Brain microvascular endothelial cell (primary cell): ENCODE data around the gene OTOG.

Source experiments
- DNase-seq: peaks from one replicate; pipeline ENCODE4 v3.0.0-alpha.2; 2020
- H3K27ac ChIP-seq: fragments of 250-450 bp; sonication (Bioruptor Pico); 2 replicates; pipeline ENCODE4 v1.5.1; 2020; ENCODE audit warnings: mild to moderate bottlenecking, moderate library complexity
- H3K27me3 ChIP-seq: fragments of 250-450 bp; sonication (Bioruptor Pico); replicated peaks from 2 replicates; pipeline ENCODE4 v1.5.1; 2020; ENCODE audit warnings: mild to moderate bottlenecking
- H3K36me3 ChIP-seq: fragments of 250-450 bp; sonication (Bioruptor Pico); replicated peaks from 2 replicates; pipeline ENCODE4 v1.5.1; 2020; ENCODE audit warnings: mild to moderate bottlenecking
- H3K4me3 ChIP-seq: 2 replicates; pipeline ENCODE4 v1.5.1; 2011; ENCODE audit warnings: low read depth, mild to moderate bottlenecking, control low read depth, low read length, moderate library complexity
- in situ Hi-C: cut with HindIII; loops from 2 replicates; pipeline ENCODE4 v1.10.0; 2017; ENCODE audit warnings: low sequenced_read_pairs, low pct_ligation_motif_present
- TF ChIP-seq, protein P1 (sequence below): IDR thresholded peaks from 2 replicates; pipeline ENCODE4 v1.5.1; 2011; ENCODE audit warnings: low read depth, mild to moderate bottlenecking, moderate library complexity, low read length, control low read depth, inconsistent platforms; ENCODE audit errors: missing control alignments

The OTOG gene

DNA sequence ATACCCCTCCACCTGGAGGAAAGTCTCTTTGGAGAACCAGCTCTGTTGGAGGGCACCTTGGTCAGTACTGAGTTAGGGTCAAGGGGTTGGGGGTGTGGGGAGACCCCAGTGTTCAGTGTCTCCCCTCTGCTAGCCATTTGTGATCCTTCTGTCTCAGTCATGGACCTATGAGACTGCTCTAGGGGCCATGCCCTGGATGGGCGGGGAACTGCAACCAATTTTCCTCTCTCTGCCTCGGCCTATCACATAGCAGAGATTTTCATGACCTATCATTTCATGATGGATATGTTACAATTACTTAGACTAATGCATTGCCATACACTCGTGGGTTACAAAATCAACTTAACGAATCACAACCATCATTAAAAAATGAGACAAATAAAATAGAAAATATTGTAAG lies 7.4 kb downstream of the OTOG start:
- no peak for DNase-seq
- Histone ChIP-seq H3K27me3 (no peaks in the 10 kb centered on the region), H3K4me3 (no peak overlapping the region), H3K27ac (no peak overlapping the region), H3K36me3 (no peaks in the 10 kb centered on the region)
- in situ Hi-C loops, result no loop called here
- TF ChIP-seq, protein P1, sequence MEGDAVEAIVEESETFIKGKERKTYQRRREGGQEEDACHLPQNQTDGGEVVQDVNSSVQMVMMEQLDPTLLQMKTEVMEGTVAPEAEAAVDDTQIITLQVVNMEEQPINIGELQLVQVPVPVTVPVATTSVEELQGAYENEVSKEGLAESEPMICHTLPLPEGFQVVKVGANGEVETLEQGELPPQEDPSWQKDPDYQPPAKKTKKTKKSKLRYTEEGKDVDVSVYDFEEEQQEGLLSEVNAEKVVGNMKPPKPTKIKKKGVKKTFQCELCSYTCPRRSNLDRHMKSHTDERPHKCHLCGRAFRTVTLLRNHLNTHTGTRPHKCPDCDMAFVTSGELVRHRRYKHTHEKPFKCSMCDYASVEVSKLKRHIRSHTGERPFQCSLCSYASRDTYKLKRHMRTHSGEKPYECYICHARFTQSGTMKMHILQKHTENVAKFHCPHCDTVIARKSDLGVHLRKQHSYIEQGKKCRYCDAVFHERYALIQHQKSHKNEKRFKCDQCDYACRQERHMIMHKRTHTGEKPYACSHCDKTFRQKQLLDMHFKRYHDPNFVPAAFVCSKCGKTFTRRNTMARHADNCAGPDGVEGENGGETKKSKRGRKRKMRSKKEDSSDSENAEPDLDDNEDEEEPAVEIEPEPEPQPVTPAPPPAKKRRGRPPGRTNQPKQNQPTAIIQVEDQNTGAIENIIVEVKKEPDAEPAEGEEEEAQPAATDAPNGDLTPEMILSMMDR, result no peak

DNA sequence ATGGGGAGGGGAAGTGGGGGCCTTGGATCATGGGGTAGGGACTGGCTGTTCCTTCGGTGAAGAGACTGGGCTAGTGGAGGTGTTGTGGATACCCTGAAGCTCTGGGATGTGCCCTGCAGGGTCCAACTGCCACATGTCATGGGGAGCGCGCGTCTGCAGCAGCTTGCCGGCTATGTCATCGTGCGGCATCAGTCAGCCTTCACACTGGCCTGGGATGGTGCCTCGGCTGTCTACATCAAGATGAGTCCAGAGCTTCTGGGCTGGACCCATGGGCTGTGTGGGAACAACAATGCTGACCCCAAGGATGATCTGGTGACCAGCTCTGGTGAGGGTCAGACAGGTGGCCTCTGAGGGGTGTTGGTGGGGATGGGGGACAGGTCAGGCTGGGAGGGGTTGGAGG lies 9.9 kb downstream of the OTOG start:
- DNase-seq, result no peak
- H3K4me3 ChIP-seq, result no peak overlapping the region
- H3K27ac ChIP-seq, result no peak overlapping the region
- in situ Hi-C loops, result no loop called here
- TF ChIP-seq, protein P1, result no peak
- H3K36me3 ChIP-seq, result no peaks in the 10 kb centered on the region
- H3K27me3 ChIP-seq, result no peaks in the 10 kb centered on the region

DNA sequence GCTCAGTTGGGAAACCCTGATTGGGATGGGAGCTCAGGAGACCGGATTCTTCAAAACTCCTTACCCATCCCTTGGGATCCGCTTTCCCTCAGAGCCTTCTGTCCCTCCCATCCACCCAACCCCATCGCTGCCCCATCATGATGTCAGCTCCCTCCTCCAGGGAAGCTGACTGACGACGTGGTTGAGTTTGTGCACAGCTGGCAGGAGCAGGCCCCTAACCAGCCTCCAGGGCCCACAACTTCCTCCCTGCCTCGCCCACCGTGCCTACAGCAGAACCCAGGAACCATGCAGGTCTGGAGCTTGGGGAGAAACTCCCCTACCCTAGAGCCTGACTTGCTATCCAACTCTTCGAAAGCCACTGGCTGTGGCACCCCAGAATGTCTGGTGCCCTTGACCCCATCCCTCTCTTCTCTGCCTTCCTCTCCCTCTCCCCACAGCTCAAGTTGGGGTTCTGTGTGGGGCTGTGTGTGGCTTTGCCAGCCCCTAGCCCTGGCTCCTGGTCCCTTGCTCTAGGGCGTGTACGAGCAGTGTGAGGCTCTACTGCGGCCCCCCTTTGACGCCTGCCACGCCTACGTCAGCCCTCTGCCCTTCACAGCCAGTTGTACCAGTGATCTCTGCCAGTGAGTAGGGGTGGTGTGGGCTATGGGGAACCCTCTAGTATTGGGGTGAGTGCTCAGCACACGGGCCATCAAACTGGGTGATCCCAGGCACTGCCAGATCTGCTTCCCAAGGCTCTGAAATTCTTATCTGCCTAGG lies 11.1 kb downstream of the OTOG start:
- H3K27me3 ChIP-seq, result no peaks in the 10 kb centered on the region
- in situ Hi-C loops, result no loop called here
- H3K4me3 ChIP-seq, result no peak overlapping the region
- TF ChIP-seq, protein P1, result no peak
- H3K27ac ChIP-seq, result no peak overlapping the region
- H3K36me3 ChIP-seq, result no peaks in the 10 kb centered on the region
- no peak for DNase-seq

DNA sequence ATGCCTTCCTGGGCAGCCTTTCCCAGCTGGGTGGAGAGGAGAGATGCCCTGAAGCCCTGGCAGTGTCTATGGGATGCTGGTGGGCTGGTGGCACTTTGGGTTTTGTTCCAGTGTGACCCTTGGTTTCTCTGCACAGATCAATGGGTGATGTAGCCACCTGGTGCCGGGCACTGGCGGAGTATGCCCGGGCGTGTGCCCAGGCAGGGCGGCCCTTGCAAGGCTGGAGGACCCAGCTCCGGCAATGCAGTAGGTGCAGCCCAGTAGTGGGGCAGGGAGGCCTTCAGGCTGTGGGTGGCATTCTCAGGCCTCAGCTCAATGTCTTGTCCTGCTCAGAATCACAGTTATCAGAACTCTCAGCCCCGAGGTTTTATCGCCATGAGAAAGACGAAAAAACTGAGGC lies 11.9 kb downstream of the OTOG start:
- in situ Hi-C loops, result no loop called here
- H3K4me3 ChIP-seq, result no peak overlapping the region
- no peak overlapping the region for H3K27ac ChIP-seq
- TF ChIP-seq, protein P1, result no peak
- DNase-seq, result no peak
- H3K27me3 ChIP-seq, result no peaks in the 10 kb centered on the region
- H3K36me3 ChIP-seq, result no peaks in the 10 kb centered on the region

DNA sequence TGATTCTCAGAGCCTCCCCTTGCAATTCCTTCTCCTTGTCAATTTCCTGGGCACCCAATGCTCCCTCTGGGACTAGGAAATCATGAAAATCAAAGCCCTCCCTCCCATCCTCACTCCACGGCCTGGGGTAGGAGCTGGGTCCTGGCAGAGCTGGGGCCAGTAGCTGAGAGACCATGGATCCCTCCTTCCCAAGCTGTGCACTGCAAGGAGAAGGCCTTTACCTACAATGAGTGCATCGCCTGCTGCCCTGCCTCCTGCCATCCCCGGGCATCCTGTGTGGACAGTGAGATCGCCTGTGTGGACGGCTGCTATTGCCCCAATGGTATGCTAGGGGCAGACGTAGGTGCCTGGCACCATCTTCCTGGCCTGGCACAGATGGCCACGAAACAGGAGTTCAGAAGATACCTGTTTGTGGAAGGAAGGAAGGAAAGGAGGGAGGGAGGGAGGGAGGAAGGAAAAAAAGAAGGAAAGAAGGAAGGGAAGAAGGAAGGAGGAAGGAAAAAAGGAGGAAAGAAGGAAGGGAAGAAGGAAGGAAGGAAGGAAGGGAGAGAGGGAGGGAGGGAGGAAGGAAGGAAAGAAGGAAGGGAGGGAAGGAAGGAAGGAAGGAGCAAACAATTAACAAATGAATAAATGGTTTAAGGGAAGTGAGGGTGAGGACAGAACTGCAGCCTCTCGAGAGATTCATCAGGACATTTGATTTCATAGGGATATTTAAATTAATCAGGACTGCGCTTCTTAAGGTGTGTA lies 12.5 kb downstream of the OTOG start:
- in situ Hi-C loops, result no loop called here
- no peak for DNase-seq
- no peak overlapping the region for H3K4me3 ChIP-seq
- no peaks in the 10 kb centered on the region for H3K27me3 ChIP-seq
- TF ChIP-seq, protein P1, result no peak
- no peak overlapping the region for H3K27ac ChIP-seq
- H3K36me3 ChIP-seq, result no peaks in the 10 kb centered on the region
